GM06990 (cell line): ENCODE measurements around the gene MLX.

Source experiments
- DNase-seq: peaks from one replicate; pipeline ENCODE4 v3.0.0-alpha.2; 2011; ENCODE audit not compliant: insufficient read length; ENCODE audit errors: extremely low read depth
- H3K27me3 ChIP-seq: replicated peaks from 2 replicates; pipeline ENCODE4 v1.6.0; 2011; ENCODE audit warnings: low read length; ENCODE audit not compliant: control insufficient read depth, insufficient read depth
- H3K36me3 ChIP-seq: 2 replicates; pipeline ENCODE4 v1.5.1; 2011; ENCODE audit warnings: low read length; ENCODE audit not compliant: control insufficient read depth, insufficient read depth
- H3K4me3 ChIP-seq: replicated peaks from 2 replicates; pipeline ENCODE4 v1.5.1; 2011; ENCODE audit warnings: low read depth, mild to moderate bottlenecking, control low read depth, low read length
- TF ChIP-seq, protein P1 (sequence below): IDR thresholded peaks from 2 replicates; pipeline ENCODE4 v1.5.1; 2011; ENCODE audit warnings: low read length, control low read depth, mild to moderate bottlenecking, inconsistent platforms; ENCODE audit not compliant: insufficient read depth, poor library complexity, severe bottlenecking

The MLX gene

DNA sequence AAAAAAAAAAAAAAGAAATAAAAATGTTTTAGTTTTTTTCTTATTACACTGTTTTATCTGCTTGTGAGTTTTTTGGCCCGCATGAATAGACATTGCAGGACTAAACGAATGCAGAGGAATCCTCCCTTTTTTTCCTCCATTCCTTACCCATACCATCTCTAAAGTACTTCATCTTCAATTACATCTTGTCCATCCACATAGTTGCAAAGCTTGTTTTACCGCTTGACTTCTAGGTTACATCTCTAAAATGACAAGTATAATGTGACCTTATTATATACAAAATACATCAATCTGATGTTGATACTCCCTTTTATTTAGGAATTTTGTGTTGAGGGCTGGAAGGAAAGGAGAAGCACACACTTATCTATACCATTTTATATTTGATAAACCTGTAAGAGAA lies 29.5 kb downstream of the MLX start:
- no peak for DNase-seq
- Histone ChIP-seq H3K4me3 (no peak overlapping the region), H3K27me3 (no peaks in the 10 kb centered on the region), H3K36me3 (peaks cover 4% of the 10 kb centered on the region)
- TF ChIP-seq, protein P1, sequence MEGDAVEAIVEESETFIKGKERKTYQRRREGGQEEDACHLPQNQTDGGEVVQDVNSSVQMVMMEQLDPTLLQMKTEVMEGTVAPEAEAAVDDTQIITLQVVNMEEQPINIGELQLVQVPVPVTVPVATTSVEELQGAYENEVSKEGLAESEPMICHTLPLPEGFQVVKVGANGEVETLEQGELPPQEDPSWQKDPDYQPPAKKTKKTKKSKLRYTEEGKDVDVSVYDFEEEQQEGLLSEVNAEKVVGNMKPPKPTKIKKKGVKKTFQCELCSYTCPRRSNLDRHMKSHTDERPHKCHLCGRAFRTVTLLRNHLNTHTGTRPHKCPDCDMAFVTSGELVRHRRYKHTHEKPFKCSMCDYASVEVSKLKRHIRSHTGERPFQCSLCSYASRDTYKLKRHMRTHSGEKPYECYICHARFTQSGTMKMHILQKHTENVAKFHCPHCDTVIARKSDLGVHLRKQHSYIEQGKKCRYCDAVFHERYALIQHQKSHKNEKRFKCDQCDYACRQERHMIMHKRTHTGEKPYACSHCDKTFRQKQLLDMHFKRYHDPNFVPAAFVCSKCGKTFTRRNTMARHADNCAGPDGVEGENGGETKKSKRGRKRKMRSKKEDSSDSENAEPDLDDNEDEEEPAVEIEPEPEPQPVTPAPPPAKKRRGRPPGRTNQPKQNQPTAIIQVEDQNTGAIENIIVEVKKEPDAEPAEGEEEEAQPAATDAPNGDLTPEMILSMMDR = no peak

DNA sequence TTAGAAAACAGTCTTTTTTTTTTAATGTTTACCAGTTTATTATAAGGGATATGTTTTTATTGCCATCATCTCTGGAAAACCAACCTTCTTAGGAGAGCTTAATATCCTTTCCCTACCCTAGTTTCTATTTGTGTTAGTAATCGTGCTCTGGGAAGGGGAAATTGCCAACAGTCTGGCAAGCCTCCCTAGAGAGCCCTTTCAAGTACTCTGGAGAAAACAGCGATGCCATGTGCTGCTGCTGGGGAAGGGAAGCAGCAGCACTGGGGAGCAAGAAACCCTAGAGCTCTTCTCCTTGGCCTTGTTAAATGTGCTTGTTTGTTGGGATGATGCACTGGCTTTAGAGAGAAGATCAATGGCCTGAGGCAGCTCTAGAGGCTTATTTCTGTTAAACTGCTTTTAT lies 32.0 kb downstream of the MLX start:
- Histone ChIP-seq H3K36me3 (peaks cover 2% of the 10 kb centered on the region), H3K4me3 (no peak overlapping the region), H3K27me3 (no peaks in the 10 kb centered on the region)
- no peak for DNase-seq
- TF ChIP-seq, protein P1 = no peak

DNA sequence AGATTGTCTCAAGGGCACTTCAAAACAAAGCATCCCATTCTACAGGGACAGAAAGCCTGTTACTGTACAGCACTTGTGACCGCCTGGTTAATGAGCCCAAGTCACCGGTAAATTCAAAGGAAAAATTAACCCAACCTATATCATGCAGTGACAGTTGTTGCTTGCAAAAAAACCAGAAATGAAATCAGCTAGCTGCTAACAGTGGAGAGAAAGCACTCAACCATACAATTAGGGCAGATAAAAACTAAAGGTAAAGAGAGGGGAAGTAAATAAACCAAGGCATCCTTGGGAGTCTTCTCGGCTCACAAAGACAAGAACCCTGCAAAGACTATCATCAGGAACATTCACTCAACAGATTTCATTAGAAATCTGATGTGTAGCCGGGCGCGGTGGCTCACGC lies 36.4 kb downstream of the MLX start:
- Histone ChIP-seq H3K27me3 (no peaks in the 10 kb centered on the region), H3K36me3 (peaks cover 2% of the 10 kb centered on the region), H3K4me3 (no peak overlapping the region)
- TF ChIP-seq, protein P1 = no peak
- DNase-seq = no peak

DNA sequence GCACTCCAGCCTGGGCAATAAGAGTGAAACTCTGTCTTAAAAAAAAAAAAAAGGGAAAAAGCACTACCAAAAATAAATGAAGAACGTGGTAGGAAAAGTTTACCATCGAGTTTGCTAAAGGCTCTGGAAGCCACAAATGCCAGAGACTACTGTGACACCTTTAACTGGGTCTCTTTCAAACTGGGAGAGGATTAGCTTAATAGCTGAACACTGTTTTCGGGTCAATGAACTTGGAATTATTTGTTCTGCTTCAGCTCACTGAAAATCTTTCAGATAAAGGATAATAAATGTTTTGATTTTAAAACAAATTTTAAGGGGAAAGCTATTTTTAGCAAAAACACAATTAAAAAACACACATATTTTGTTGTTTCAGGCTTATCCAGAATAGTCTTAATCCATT lies 40.9 kb downstream of the MLX start:
- H3K36me3 ChIP-seq = peaks cover 6% of the 10 kb centered on the region; the same call in 1 of the 2 replicates
- no peak for DNase-seq
- H3K27me3 ChIP-seq = no peaks in the 10 kb centered on the region
- TF ChIP-seq, protein P1 = no peak
- H3K4me3 ChIP-seq = peak overlapping the region; percentile 98

DNA sequence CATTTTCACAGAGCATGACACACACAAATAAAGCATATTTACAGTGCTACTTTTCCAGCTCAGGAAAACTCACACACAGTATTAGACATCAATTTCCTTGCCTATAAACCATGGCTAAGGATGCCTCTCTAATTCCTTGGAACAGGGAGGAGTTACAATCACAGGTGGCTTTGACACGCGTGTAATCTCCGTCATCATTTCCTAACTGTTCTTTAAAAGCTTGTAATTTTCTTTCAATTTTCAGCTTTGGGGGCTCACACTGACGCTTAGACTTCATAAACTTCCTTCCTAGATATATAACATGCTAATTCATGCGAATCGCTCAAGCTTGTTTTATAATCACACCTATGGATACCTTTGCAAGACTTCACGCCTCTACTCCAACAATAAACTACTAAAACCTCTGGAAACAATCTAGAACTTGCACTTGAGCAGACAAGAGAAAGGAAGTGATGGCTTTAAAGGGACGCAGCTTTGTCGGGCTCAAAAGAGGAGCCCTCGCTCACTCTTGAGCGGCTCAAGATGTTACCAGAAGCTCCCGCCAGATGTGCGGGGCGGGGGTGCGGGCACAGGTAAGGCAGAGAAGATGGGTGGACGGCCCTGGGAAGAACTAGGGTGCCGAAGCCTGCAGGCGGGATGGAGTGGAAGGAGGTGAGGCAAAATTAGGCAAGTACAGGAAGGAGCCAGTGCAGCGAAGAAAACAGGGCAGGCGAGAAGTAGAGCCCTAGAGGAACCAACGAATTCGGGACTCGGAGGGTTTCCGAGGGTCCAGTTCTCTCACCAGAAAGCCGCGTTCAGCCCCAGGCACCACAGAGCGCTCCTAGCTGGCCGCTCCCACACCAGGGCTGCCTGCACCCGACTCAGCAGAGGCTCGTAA lies 41.6 kb downstream of the MLX start:
- peaks cover 8% of the 10 kb centered on the region for H3K36me3 ChIP-seq
- peak overlapping the region; percentile 98 for H3K4me3 ChIP-seq
- DNase-seq = no peak
- H3K27me3 ChIP-seq = no peaks in the 10 kb centered on the region
- TF ChIP-seq, protein P1 = no peak
